Astrocyte (in vitro differentiated cells and primary cell): ENCODE data around the gene PIK3CD.

Experiments
- EZH2 ChIP-seq: IDR thresholded peaks from 2 replicates; pipeline ENCODE4 v1.6.1; 2012; ENCODE audit warnings: mild to moderate bottlenecking, low read length, inconsistent platforms; ENCODE audit not compliant: insufficient read depth
- TF ChIP-seq, protein P1 (sequence below): IDR thresholded peaks from 2 replicates; pipeline ENCODE4 v1.5.1; 2011; ENCODE audit warnings: low read depth, mild to moderate bottlenecking, inconsistent platforms, low read length, moderate library complexity; ENCODE audit not compliant: insufficient read depth

DNA sequence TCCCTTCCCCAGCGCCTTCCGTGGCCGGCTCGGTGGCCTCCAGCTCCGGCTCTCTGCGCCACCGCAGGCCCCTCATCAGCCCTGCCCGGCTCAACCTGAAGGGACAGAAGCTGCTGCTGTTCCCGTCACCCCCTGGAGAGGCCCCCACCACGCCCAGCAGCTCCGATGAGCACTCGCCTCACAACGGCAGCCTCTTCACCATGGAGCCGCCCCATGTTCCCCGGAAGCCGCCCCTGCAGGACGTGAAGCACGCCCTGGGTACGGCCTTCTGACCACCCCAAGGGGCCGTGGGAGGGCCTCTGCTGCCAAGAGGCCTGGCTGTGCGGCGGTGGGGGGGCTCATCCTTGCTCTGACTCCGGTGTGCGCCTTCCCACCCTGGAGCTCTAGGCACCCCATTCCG lies 41.0 kb upstream of the PIK3CD start:
- no peak for TF ChIP-seq EZH2
- TF ChIP-seq, protein P1, sequence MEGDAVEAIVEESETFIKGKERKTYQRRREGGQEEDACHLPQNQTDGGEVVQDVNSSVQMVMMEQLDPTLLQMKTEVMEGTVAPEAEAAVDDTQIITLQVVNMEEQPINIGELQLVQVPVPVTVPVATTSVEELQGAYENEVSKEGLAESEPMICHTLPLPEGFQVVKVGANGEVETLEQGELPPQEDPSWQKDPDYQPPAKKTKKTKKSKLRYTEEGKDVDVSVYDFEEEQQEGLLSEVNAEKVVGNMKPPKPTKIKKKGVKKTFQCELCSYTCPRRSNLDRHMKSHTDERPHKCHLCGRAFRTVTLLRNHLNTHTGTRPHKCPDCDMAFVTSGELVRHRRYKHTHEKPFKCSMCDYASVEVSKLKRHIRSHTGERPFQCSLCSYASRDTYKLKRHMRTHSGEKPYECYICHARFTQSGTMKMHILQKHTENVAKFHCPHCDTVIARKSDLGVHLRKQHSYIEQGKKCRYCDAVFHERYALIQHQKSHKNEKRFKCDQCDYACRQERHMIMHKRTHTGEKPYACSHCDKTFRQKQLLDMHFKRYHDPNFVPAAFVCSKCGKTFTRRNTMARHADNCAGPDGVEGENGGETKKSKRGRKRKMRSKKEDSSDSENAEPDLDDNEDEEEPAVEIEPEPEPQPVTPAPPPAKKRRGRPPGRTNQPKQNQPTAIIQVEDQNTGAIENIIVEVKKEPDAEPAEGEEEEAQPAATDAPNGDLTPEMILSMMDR, result no peak
